T-helper 2 cell treated with Interferon-gamma antibody and Interleukin-4, amounts not matched to agents 5 μg/mL and 100 μg/mL, for 36 hours (primary cell): ENCODE results near the gene POU2F2.

ENCODE experiments used
- DNase-seq: peaks from one replicate; pipeline ENCODE4 v3.0.0; 2021; ENCODE audit warnings: low spot score
- H3K27ac Mint-ChIP-seq: one replicate; pipeline ENCODE4 v1.8.0; 2021; ENCODE audit warnings: mild to moderate bottlenecking, mixed read lengths
- H3K27me3 Mint-ChIP-seq: one replicate; pipeline ENCODE4 v1.8.0; 2021; ENCODE audit warnings: low read depth, mixed read lengths
- H3K36me3 Mint-ChIP-seq: one replicate; pipeline ENCODE4 v1.8.0; 2021; ENCODE audit warnings: low read depth, mixed read lengths
- H3K4me1 Mint-ChIP-seq: one replicate; pipeline ENCODE4 v1.8.0; 2021; ENCODE audit warnings: low read depth, mixed read lengths
- H3K4me3 Mint-ChIP-seq: one replicate; pipeline ENCODE4 v1.8.0; 2022; ENCODE audit warnings: mild to moderate bottlenecking, moderate library complexity, mixed read lengths
- H3K9me3 Mint-ChIP-seq: one replicate; pipeline ENCODE4 v1.8.0; 2021; ENCODE audit warnings: mixed read lengths

Gene POU2F2

GRCh38 chr19:42132030-42132628, at the start of gene POU2F2:
POU2F2 (minus strand) TSS chr19:42132446; CDS start chr19:42132411, 35 bp downstream.
- Mint-ChIP-seq H3K9me3 (no peaks in the 10 kb centered on the region), H3K36me3 (peaks cover 2% of the 10 kb centered on the region), H3K4me3 (peak within 1 kb of the TSS; percentile 88), H3K27ac (peak within 1 kb of the TSS; percentile 76), H3K27me3 (no peaks in the 10 kb centered on the region), H3K4me1 (peaks cover 49% of the 10 kb centered on the region)
- peak; percentile 85 for DNase-seq

- Mint-ChIP-seq H3K4me3 (no peak overlapping the region), H3K4me1 (peaks cover 17% of the 10 kb centered on the region), H3K27me3 (peaks cover 35% of the 10 kb centered on the region), H3K36me3 (no peaks in the 10 kb centered on the region), H3K9me3 (no peaks in the 10 kb centered on the region), H3K27ac (no peak overlapping the region)
- no peak for DNase-seq
Measured at GRCh38 chr19:42178791-42179674, 46.8 kb upstream of the POU2F2 start.

- DNase-seq = no peak
- Mint-ChIP-seq H3K27me3 (peaks cover 41% of the 10 kb centered on the region), H3K4me3 (no peak overlapping the region), H3K9me3 (no peaks in the 10 kb centered on the region), H3K27ac (no peak overlapping the region), H3K4me1 (peaks cover 12% of the 10 kb centered on the region), H3K36me3 (no peaks in the 10 kb centered on the region)
Measured at GRCh38 chr19:42177686-42178019, 45.4 kb upstream of the POU2F2 start.

GRCh38 chr19:42176990-42177685, 44.9 kb upstream of the POU2F2 start:
- Mint-ChIP-seq H3K27ac (no peak overlapping the region), H3K4me1 (peaks cover 11% of the 10 kb centered on the region), H3K9me3 (no peaks in the 10 kb centered on the region)

GRCh38 chr19:42176649-42176989, 44.4 kb upstream of the POU2F2 start:
- Mint-ChIP-seq H3K36me3 (no peaks in the 10 kb centered on the region), H3K27me3 (peaks cover 36% of the 10 kb centered on the region), H3K27ac (no peak overlapping the region), H3K4me3 (peak overlapping the region; percentile 88), H3K9me3 (no peaks in the 10 kb centered on the region), H3K4me1 (peaks cover 8% of the 10 kb centered on the region)
- DNase-seq = peak; percentile 17

More at GRCh38 chr19:42176990-42177685, 44.9 kb upstream of the POU2F2 start:
- H3K27me3 Mint-ChIP-seq = peaks cover 39% of the 10 kb centered on the region
- no peaks in the 10 kb centered on the region for H3K36me3 Mint-ChIP-seq
- no peak overlapping the region for H3K4me3 Mint-ChIP-seq
- DNase-seq = peak; percentile 79

GRCh38 chr19:42175952-42176648, 43.9 kb upstream of the POU2F2 start:
- Mint-ChIP-seq H3K4me1 (peaks cover 8% of the 10 kb centered on the region), H3K4me3 (peak overlapping the region; percentile 88), H3K27ac (no peak overlapping the region), H3K36me3 (no peaks in the 10 kb centered on the region), H3K9me3 (no peaks in the 10 kb centered on the region), H3K27me3 (peaks cover 36% of the 10 kb centered on the region)
- DNase-seq = no peak

GRCh38 chr19:42174958-42175734, 42.9 kb upstream of the POU2F2 start:
- peaks cover 33% of the 10 kb centered on the region for H3K27me3 Mint-ChIP-seq
- DNase-seq = no peak
- peak overlapping the region; percentile 88 for H3K4me3 Mint-ChIP-seq
- H3K4me1 Mint-ChIP-seq = peaks cover 8% of the 10 kb centered on the region
- H3K9me3 Mint-ChIP-seq = no peaks in the 10 kb centered on the region
- no peaks in the 10 kb centered on the region for H3K36me3 Mint-ChIP-seq
- no peak overlapping the region for H3K27ac Mint-ChIP-seq

- no peak for DNase-seq
- Mint-ChIP-seq H3K27ac (no peak overlapping the region), H3K4me3 (no peak overlapping the region), H3K36me3 (no peaks in the 10 kb centered on the region), H3K4me1 (peaks cover 8% of the 10 kb centered on the region), H3K27me3 (peaks cover 30% of the 10 kb centered on the region), H3K9me3 (no peaks in the 10 kb centered on the region)
Measured at GRCh38 chr19:42174188-42174587, 41.9 kb upstream of the POU2F2 start.

- Mint-ChIP-seq H3K36me3 (no peaks in the 10 kb centered on the region), H3K9me3 (no peaks in the 10 kb centered on the region), H3K27me3 (peaks cover 30% of the 10 kb centered on the region), H3K4me3 (no peak overlapping the region), H3K27ac (no peak overlapping the region), H3K4me1 (peaks cover 8% of the 10 kb centered on the region)
- DNase-seq = no peak
Measured at GRCh38 chr19:42173695-42174094, 41.4 kb upstream of the POU2F2 start.

GRCh38 chr19:42172261-42172660, 40.0 kb upstream of the POU2F2 start:
- no peak overlapping the region for H3K27ac Mint-ChIP-seq
- no peaks in the 10 kb centered on the region for H3K9me3 Mint-ChIP-seq
- DNase-seq = no peak
- no peaks in the 10 kb centered on the region for H3K36me3 Mint-ChIP-seq
- H3K4me1 Mint-ChIP-seq = peaks cover 8% of the 10 kb centered on the region
- H3K4me3 Mint-ChIP-seq = no peak overlapping the region
- H3K27me3 Mint-ChIP-seq = peaks cover 30% of the 10 kb centered on the region

- Mint-ChIP-seq H3K27me3 (peaks cover 23% of the 10 kb centered on the region), H3K4me1 (peaks cover under 1% of the 10 kb centered on the region), H3K9me3 (no peaks in the 10 kb centered on the region), H3K36me3 (no peaks in the 10 kb centered on the region), H3K27ac (no peak overlapping the region), H3K4me3 (no peak overlapping the region)
- DNase-seq = no peak
Measured at GRCh38 chr19:42170715-42171114, 38.5 kb upstream of the POU2F2 start.

- Mint-ChIP-seq H3K9me3 (no peaks in the 10 kb centered on the region), H3K4me1 (peaks cover 3% of the 10 kb centered on the region), H3K27ac (peak overlapping the region; percentile 2), H3K36me3 (no peaks in the 10 kb centered on the region), H3K27me3 (peaks cover 13% of the 10 kb centered on the region), H3K4me3 (no peak overlapping the region)
- DNase-seq = no peak
Measured at GRCh38 chr19:42169486-42170413, 37.5 kb upstream of the POU2F2 start.
